K562 (cell line): ENCODE results near the gene NDUFB10. TPM values are rescaled to one million over a fixed set of nuclear protein-coding genes. Genes with fewer than 3 reads are reported as not detected.

Experiments used
- ADNP ChIP-seq: fragments of 200-800 bp; sonication (Bioruptor generic); IDR thresholded peaks from 2 replicates; pipeline ENCODE4 v1.6.1; 2016; ENCODE audit warnings: missing genetic modification characterization, missing compliant biosample characterization
- CBX8 ChIP-seq: fragments of 200-600 bp; sonication (generic); IDR thresholded peaks from 2 replicates; pipeline ENCODE4 v1.6.1; 2012; ENCODE audit warnings: borderline replicate concordance, mixed run types, low read depth, mild to moderate bottlenecking, moderate library complexity, mixed read lengths, low read length, control low read depth, inconsistent platforms; ENCODE audit not compliant: poor library complexity, severe bottlenecking; ENCODE audit errors: extremely low read depth
- CEBPB ChIP-seq: fragments of 450-650 bp; IDR thresholded peaks from 2 replicates; pipeline ENCODE4 v1.6.1; 2016; ENCODE audit warnings: missing genetic modification characterization, missing compliant biosample characterization
- COPS2 ChIP-seq: fragments of 450-650 bp; conservative IDR thresholded peaks from 2 replicates; pipeline ENCODE4 v1.6.1; 2016; ENCODE audit warnings: mild to moderate bottlenecking, moderate library complexity
- CREB5 ChIP-seq: fragments of 250-450 bp; sonication (Bioruptor Pico); IDR thresholded peaks from 2 replicates; pipeline ENCODE4 v1.5.0; 2020; ENCODE audit warnings: mild to moderate bottlenecking
- EP400 ChIP-seq: fragments of 450-650 bp; IDR thresholded peaks from 2 replicates; pipeline ENCODE4 v1.6.1; 2017; ENCODE audit warnings: antibody characterized with exemption, mild to moderate bottlenecking, moderate library complexity
- ILF3 ChIP-seq: fragments of 450-650 bp; IDR thresholded peaks from 2 replicates; pipeline ENCODE4 v1.6.1; 2018; ENCODE audit warnings: antibody characterized with exemption, mild to moderate bottlenecking, moderate library complexity, borderline replicate concordance
- NFE2 ChIP-seq: IDR thresholded peaks from 2 replicates; pipeline ENCODE4 v1.6.1; 2014; ENCODE audit warnings: antibody characterized with exemption, low read depth
- POLR2H ChIP-seq: IDR thresholded peaks from 2 replicates; pipeline ENCODE4 v1.6.1; 2016; ENCODE audit warnings: missing genetic modification characterization, low read depth, mild to moderate bottlenecking, control low read depth, missing compliant biosample characterization, moderate library complexity
- PPARD ChIP-seq: fragments of 250-450 bp; sonication (Bioruptor Pico); IDR thresholded peaks from 2 replicates; pipeline ENCODE4 v1.8.0; 2022; ENCODE audit warnings: inconsistent platforms, mild to moderate bottlenecking, moderate library complexity
- SETDB1 ChIP-seq: IDR thresholded peaks from one replicate; pipeline ENCODE4 v1.6.1; 2012; ENCODE audit warnings: low read length, control low read depth, inconsistent platforms
- SMAD3 ChIP-seq: fragments of 450-650 bp; formaldehyde crosslinking; conservative IDR thresholded peaks from 2 replicates; pipeline ENCODE4 v1.4.0; 2020; ENCODE audit warnings: mild to moderate bottlenecking
- SMARCA5 ChIP-seq: fragments of 450-650 bp; IDR thresholded peaks from 2 replicates; pipeline ENCODE4 v1.6.1; 2016
- STAT6 ChIP-seq: sonication (generic); formaldehyde crosslinking; IDR thresholded peaks from 2 replicates; pipeline ENCODE4 v1.8.1; 2023; ENCODE audit warnings: mild to moderate bottlenecking, missing genetic modification reagents
- THRAP3 ChIP-seq: fragments of 450-650 bp; IDR thresholded peaks from 2 replicates; pipeline ENCODE4 v1.6.1; 2016; ENCODE audit warnings: mild to moderate bottlenecking, inconsistent platforms, borderline replicate concordance
- TRIM24 ChIP-seq, 2 experiments: fragments of 450-650 bp; IDR thresholded peaks; 2 replicates each; pipeline ENCODE4 v1.6.1; 2016
- UBTF ChIP-seq, 2 experiments: IDR thresholded peaks; 2 replicates each; pipeline ENCODE4 v1.6.1; 2012; ENCODE audit warnings: improper control_type of control experiment in 2 of 2, low read depth in 2 of 2, low read length in 2 of 2, borderline replicate concordance in 1 of 2
- USF1 ChIP-seq: sonication (generic); formaldehyde crosslinking; IDR thresholded peaks from 2 replicates; pipeline ENCODE4 v1.9.0; 2022; ENCODE audit warnings: mild to moderate bottlenecking, missing genetic modification reagents
- ZNF232 ChIP-seq: sonication (generic); formaldehyde crosslinking; IDR thresholded peaks from 2 replicates; pipeline ENCODE4 v1.8.0; 2022; ENCODE audit warnings: mild to moderate bottlenecking, missing genetic modification reagents
- ZNF354B ChIP-seq: fragments of 250-450 bp; sonication (Bioruptor Pico); IDR thresholded peaks from 2 replicates; pipeline ENCODE4 v1.4.0; 2020
- ZNF507 ChIP-seq: conservative IDR thresholded peaks from 2 replicates; pipeline ENCODE4 v1.6.1; 2017; ENCODE audit warnings: missing genetic modification characterization, missing compliant biosample characterization
- polyA plus RNA-seq, 8 experiments: library from polyadenylated mRNA; depleted of rRNA in 4 of 8; stranded (reverse) in 5 of 8; unstranded in 3 of 8; fragments of >200 nt; fragmentation: Nextera tagmentation in 2 of 8; fragmentation: Illumina TruSeq in 1 of 8; extraction: Ambion mirVana in 2 of 8; extraction: Trizol in 1 of 8; gene quantifications; 2 replicates each; pipeline versions ENCODE4 v1.2.1 to v1.2.3, GENCODE V29; 2011 to 2014; ENCODE audit warnings: inconsistent platforms in 1 of 8, missing spikeins in 1 of 8
- total RNA-seq, 7 experiments: library from RNA; depleted of rRNA in 6 of 7; stranded (reverse); fragments of >200 nt in 6 of 7; fragmentation: Illumina TruSeq in 2 of 7; extraction: Trizol in 2 of 7; gene quantifications; 2 replicates each; pipeline versions ENCODE4 v1.2.1 to v1.2.3, GENCODE V29; 2011 to 2021; ENCODE audit warnings: low replicate concordance in 1 of 7

NDUFB10 gene
- total and polyA plus RNA-seq, 9 of the 15 experiments (the other 6 are each of a cell fraction or from before 2014, with no cell fraction given) = 69.3 to 527 (median 161) TPM

GRCh38 chr16:1983544-1984346 is 24.4 kb downstream of the NDUFB10 start, which contains the start of gene GFER (continued):
- TF ChIP-seq CREB5 (CRISPR knock-in tag) = no peak
- TF ChIP-seq NFE2 = no peak
- no peak; a peak in 1 of 4 replicates for TF ChIP-seq TRIM24 (IDR thresholded peaks at IDR 0.05)
- TF ChIP-seq SETDB1 = no peak
- TF ChIP-seq ZNF232 (CRISPR knock-in tag) = no peak
- TF ChIP-seq USF1 (CRISPR knock-in tag) = peak; percentile 31; the same call in 1 of the 2 replicates
- no peak for TF ChIP-seq SMARCA5
- TF ChIP-seq CEBPB (tag) = peak; percentile 72
- TF ChIP-seq ZNF507 = no peak
- peak; percentile 82 for TF ChIP-seq POLR2H (tag)
- TF ChIP-seq EP400 = no peak
- peak; percentile 90; the same call in 1 of the 2 replicates for TF ChIP-seq ILF3
- no peak; the same call in 1 of the 2 replicates for TF ChIP-seq STAT6
- no peak for TF ChIP-seq SMAD3 (CRISPR knock-in tag)
- no peak for TF ChIP-seq THRAP3
- TF ChIP-seq ADNP (tag) = no peak
- no peak for TF ChIP-seq CBX8
- no peak for TF ChIP-seq COPS2
- 0 out of 4 replicates have a peak, but pooled peaks of 1 of the 2 experiments have one; percentile 25 for TF ChIP-seq UBTF (IDR thresholded peaks at IDR 0.05; ENCODE audit: borderline replicate concordance in 1 of 2, low read depth in 2 of 2, low read length in 2 of 2)
- TF ChIP-seq PPARD = no peak
- no peak for TF ChIP-seq ZNF354B (CRISPR knock-in tag)
